Measurements from ENCODE around the gene CELSR2. TPM values are rescaled to one million over a fixed set of nuclear protein-coding genes. Genes with fewer than 3 reads are reported as not detected.

The CELSR2 gene
- total RNA-seq, 1 donor from 2014 or later, result 1.1 TPM

GRCh38 chr1:109257682-109258421, 8.5 kb downstream of the CELSR2 start:
- CTCF ChIA-PET, result no interaction called here
- POLR2A ChIA-PET, result no interaction called here
- DNase-seq (no peak), ATAC-seq (ENCODE audit: low read depth) (no peak)
- Mint-ChIP-seq H3K9me3 (no peaks in the 10 kb centered on the region), H3K27ac (no peak overlapping the region), H3K4me3 (no peak overlapping the region), H3K36me3 (ENCODE audit: low read depth) (no peaks in the 10 kb centered on the region), H3K4me1 (peaks cover 7% of the 10 kb centered on the region), H3K27me3 (no peaks in the 10 kb centered on the region)
- intact Hi-C loops (cut with micrococcal nuclease), result no loop called here
- TF ChIP-seq, protein P1, sequence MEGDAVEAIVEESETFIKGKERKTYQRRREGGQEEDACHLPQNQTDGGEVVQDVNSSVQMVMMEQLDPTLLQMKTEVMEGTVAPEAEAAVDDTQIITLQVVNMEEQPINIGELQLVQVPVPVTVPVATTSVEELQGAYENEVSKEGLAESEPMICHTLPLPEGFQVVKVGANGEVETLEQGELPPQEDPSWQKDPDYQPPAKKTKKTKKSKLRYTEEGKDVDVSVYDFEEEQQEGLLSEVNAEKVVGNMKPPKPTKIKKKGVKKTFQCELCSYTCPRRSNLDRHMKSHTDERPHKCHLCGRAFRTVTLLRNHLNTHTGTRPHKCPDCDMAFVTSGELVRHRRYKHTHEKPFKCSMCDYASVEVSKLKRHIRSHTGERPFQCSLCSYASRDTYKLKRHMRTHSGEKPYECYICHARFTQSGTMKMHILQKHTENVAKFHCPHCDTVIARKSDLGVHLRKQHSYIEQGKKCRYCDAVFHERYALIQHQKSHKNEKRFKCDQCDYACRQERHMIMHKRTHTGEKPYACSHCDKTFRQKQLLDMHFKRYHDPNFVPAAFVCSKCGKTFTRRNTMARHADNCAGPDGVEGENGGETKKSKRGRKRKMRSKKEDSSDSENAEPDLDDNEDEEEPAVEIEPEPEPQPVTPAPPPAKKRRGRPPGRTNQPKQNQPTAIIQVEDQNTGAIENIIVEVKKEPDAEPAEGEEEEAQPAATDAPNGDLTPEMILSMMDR (IDR thresholded peaks at IDR 0.05), result no peak

- ChIA-PET CTCF (no interaction called here), POLR2A (no interaction called here)
- no peaks in the 10 kb centered on the region for H3K9me3 Mint-ChIP-seq
- no peak overlapping the region for H3K27ac Mint-ChIP-seq
- no peaks in the 10 kb centered on the region for H3K36me3 Mint-ChIP-seq (ENCODE audit: low read depth)
- H3K4me1 Mint-ChIP-seq, result peaks cover 4% of the 10 kb centered on the region
- TF ChIP-seq, protein P1 (IDR thresholded peaks at IDR 0.05), result no peak
- H3K4me3 Mint-ChIP-seq, result no peak overlapping the region
- intact Hi-C loops (cut with micrococcal nuclease), result no loop called here
- DNase-seq (no peak), ATAC-seq (ENCODE audit: low read depth) (no peak)
- H3K27me3 Mint-ChIP-seq, result peaks cover 2% of the 10 kb centered on the region
Observed at GRCh38 chr1:109258481-109259466, 9.4 kb downstream of the CELSR2 start.

GRCh38 chr1:109259674-109260557, 10.6 kb downstream of the CELSR2 start:
- H3K27ac Mint-ChIP-seq, result no peak overlapping the region
- POLR2A ChIA-PET, result interaction anchor here (0.7 kb wide), 1 partner anchor 143 kb away, joined by 3 read pairs; no protein-coding TSS in a partner anchor
- DNase-seq (no peak), ATAC-seq (ENCODE audit: low read depth) (no peak)
- H3K27me3 Mint-ChIP-seq, result peaks cover 2% of the 10 kb centered on the region
- CTCF ChIA-PET, result interaction anchor here (0.8 kb wide), 1 partner anchor 14 kb away, joined by 3 read pairs; no protein-coding TSS in a partner anchor
- no peaks in the 10 kb centered on the region for H3K36me3 Mint-ChIP-seq (ENCODE audit: low read depth)
- H3K4me1 Mint-ChIP-seq, result peaks cover 4% of the 10 kb centered on the region
- H3K4me3 Mint-ChIP-seq, result no peak overlapping the region
- intact Hi-C loops (cut with micrococcal nuclease), result no loop called here
- H3K9me3 Mint-ChIP-seq, result no peaks in the 10 kb centered on the region
- TF ChIP-seq, protein P1 (IDR thresholded peaks at IDR 0.05), result no peak

DNA sequence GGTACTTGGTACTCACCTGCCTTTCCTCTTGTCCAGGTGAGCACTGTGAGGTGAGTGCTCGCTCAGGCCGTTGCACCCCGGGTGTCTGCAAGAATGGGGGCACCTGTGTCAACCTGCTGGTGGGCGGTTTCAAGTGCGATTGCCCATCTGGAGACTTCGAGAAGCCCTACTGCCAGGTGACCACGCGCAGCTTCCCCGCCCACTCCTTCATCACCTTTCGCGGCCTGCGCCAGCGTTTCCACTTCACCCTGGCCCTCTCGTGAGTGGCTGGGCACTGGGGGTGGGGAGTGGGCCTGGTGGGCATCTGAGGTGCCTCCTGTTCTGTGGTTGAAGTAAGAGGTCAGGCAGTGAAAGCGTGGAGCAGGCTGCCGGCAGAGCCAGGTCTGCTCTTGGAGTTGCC, 11.7 kb downstream of the CELSR2 start:
- CTCF ChIA-PET, result interaction anchor here (0.8 kb wide), 1 partner anchor 13 kb away, joined by 3 read pairs; no protein-coding TSS in a partner anchor
- ATAC-seq (ENCODE audit: low read depth), result no peak

More for the DNA sequence above, 11.7 kb downstream of the CELSR2 start:
- no peaks in the 10 kb centered on the region for H3K36me3 Mint-ChIP-seq (ENCODE audit: low read depth)
- H3K27ac Mint-ChIP-seq, result no peak overlapping the region
- no peak overlapping the region for H3K4me3 Mint-ChIP-seq
- no peaks in the 10 kb centered on the region for H3K9me3 Mint-ChIP-seq
- POLR2A ChIA-PET, result no interaction called here
- intact Hi-C loops (cut with micrococcal nuclease), result no loop called here
- peaks cover 4% of the 10 kb centered on the region for H3K4me1 Mint-ChIP-seq
- TF ChIP-seq, protein P1 (IDR thresholded peaks at IDR 0.05), result no peak
- peaks cover 2% of the 10 kb centered on the region for H3K27me3 Mint-ChIP-seq
- DNase-seq, result no peak

Data from activated B cell treated with CpG ODN at 0.5 μM for 24 hours (primary cell).